GM18951 (cell line): ENCODE measurements around the gene IL1R2.
"Not testable (repeated sequence)": the region's sequence is repeated elsewhere in the genome, so short reads cannot be mapped to it uniquely, and the experiment has no call there.

ENCODE experiments used
- POLR2A ChIP-seq: IDR thresholded peaks from 4 replicates; pipeline ENCODE4 v1.6.1; 2011; ENCODE audit warnings: mild to moderate bottlenecking; ENCODE audit not compliant: insufficient read length, insufficient read depth; ENCODE audit errors: extremely low read depth
- in situ Hi-C: fragments of 300-500 bp; cut with MboI; formaldehyde crosslinking; loops from one replicate; pipeline ENCODE4 v1.12.0; 2022; ENCODE audit warnings: low sequenced_read_pairs, mixed read lengths, inconsistent platforms; ENCODE audit not compliant: unreplicated experiment

IL1R2 gene

GRCh38 chr2:102064679-102065674 is 73.2 kb downstream of the IL1R2 start:
- TF ChIP-seq POLR2A, result no peak
- in situ Hi-C loops, result no loop called here

GRCh38 chr2:102065675-102066252 is 74.0 kb downstream of the IL1R2 start:
- in situ Hi-C loops, result no loop called here
- TF ChIP-seq POLR2A, result no peak

- no peak for TF ChIP-seq POLR2A
- in situ Hi-C loops, result no loop called here
Measured at GRCh38 chr2:102066554-102066953, 74.8 kb downstream of the IL1R2 start.

GRCh38 chr2:102068126-102068525 is 76.4 kb downstream of the IL1R2 start:
- in situ Hi-C loops, result not testable (repeated sequence)

GRCh38 chr2:102069311-102069974 is 77.7 kb downstream of the IL1R2 start:
- in situ Hi-C loops, result no loop called here
- no peak for TF ChIP-seq POLR2A

- in situ Hi-C loops, result no loop called here
- no peak for TF ChIP-seq POLR2A
Measured at GRCh38 chr2:102070058-102070642, 78.4 kb downstream of the IL1R2 start.

- TF ChIP-seq POLR2A, result no peak
- in situ Hi-C loops, result no loop called here
Measured at GRCh38 chr2:102072741-102073140, 81.0 kb downstream of the IL1R2 start.

GRCh38 chr2:102073168-102073724 is 81.5 kb downstream of the IL1R2 start:
- in situ Hi-C loops, result no loop called here
- no peak for TF ChIP-seq POLR2A

GRCh38 chr2:102074152-102074783 is 82.5 kb downstream of the IL1R2 start:
- TF ChIP-seq POLR2A, result no peak
- in situ Hi-C loops, result no loop called here

- TF ChIP-seq POLR2A, result no peak
- in situ Hi-C loops, result no loop called here
Measured at GRCh38 chr2:102075479-102075878, 83.7 kb downstream of the IL1R2 start.

- in situ Hi-C loops, result no loop called here
- no peak for TF ChIP-seq POLR2A
Measured at GRCh38 chr2:102076512-102076911, 84.8 kb downstream of the IL1R2 start.
